BJ (cell line): ENCODE measurements around the gene PTGDS. TPM values are rescaled to one million over a fixed set of nuclear protein-coding genes. Genes with fewer than 3 reads are reported as not detected.

Experiments used
- CTCF ChIA-PET: fragments of 350-600 bp; formaldehyde crosslinking; extraction: SDS; loops from one replicate; lab custom pipeline; 2021; ENCODE audit warnings: antibody characterized with exemption, inconsistent platforms; lab: Yijun Ruan, JAX
- POLR2A ChIA-PET: fragments of 300-600 bp; sonication (Branson Sonifier 250); formaldehyde crosslinking; extraction: SDS; loops from one replicate; lab custom pipeline; 2021; ENCODE audit warnings: antibody characterized with exemption; lab: Charles Lee
- DNase-seq: peaks from one replicate; pipeline ENCODE4 v3.0.0-alpha.2; 2011; ENCODE audit warnings: low read depth
- H3K27me3 ChIP-seq: 2 replicates; pipeline ENCODE4 v1.6.0; 2011; ENCODE audit warnings: low read length; ENCODE audit not compliant: control insufficient read depth, insufficient read depth
- H3K36me3 ChIP-seq: 2 replicates; pipeline ENCODE4 v1.5.1; 2011; ENCODE audit warnings: low read length; ENCODE audit not compliant: control insufficient read depth, insufficient read depth
- H3K4me3 ChIP-seq: 2 replicates; pipeline ENCODE4 v1.5.1; 2011; ENCODE audit warnings: low read depth, mild to moderate bottlenecking, control low read depth, low read length
- CTCF ChIP-seq: IDR thresholded peaks from 2 replicates; pipeline ENCODE4 v1.5.1; 2011; ENCODE audit warnings: low read depth, mild to moderate bottlenecking, control low read depth, inconsistent platforms, low read length, moderate library complexity; ENCODE audit not compliant: insufficient read depth
- polyA plus RNA-seq: library from polyadenylated mRNA; depleted of rRNA; stranded (reverse); fragments of >200 nt; gene quantifications from 2 replicates; pipeline ENCODE4 v1.2.3, GENCODE V29; 2011

Gene PTGDS
- polyA plus RNA-seq, 1 experiment = 0.58 TPM

GRCh38 chr9:136977649-136978072 lies 357 bp downstream of the PTGDS start:
- CTCF ChIA-PET = interaction anchor here (1.2 kb wide), 2 partner anchors 30 to 57 kb away, joined by 5 read pairs; no protein-coding TSS in a partner anchor
- H3K27me3 ChIP-seq = no peaks in the 10 kb centered on the region
- DNase-seq = no peak
- H3K4me3 ChIP-seq = peak overlapping the region; percentile 51
- no peaks in the 10 kb centered on the region for H3K36me3 ChIP-seq
- no peak for TF ChIP-seq CTCF
- POLR2A ChIA-PET = interaction anchor here (0.7 kb wide), 1 partner anchor 15 kb away, joined by 3 read pairs; the partner anchor contains the start of gene PAXX

GRCh38 chr9:136978073-136978864 lies 965 bp downstream of the PTGDS start:
- no peak for TF ChIP-seq CTCF
- ChIA-PET POLR2A (interaction anchor here (0.6 to 0.7 kb wide), 2 partner anchors 14 to 159 kb away, joined by 3 to 8 read pairs; partner anchors contain the start of gene PAXX), CTCF (interaction anchor here (1.2 kb wide), 2 partner anchors 30 to 57 kb away, joined by 5 read pairs; no protein-coding TSS in a partner anchor)
- no peak for DNase-seq
- H3K27me3 ChIP-seq = no peaks in the 10 kb centered on the region
- no peaks in the 10 kb centered on the region for H3K36me3 ChIP-seq
- peak overlapping the region; percentile 51 for H3K4me3 ChIP-seq

- POLR2A ChIA-PET = interaction anchor here (0.6 kb wide), 1 partner anchor 160 kb away, joined by 8 read pairs; no protein-coding TSS in a partner anchor
- Histone ChIP-seq H3K27me3 (peaks cover 1% of the 10 kb centered on the region; the same call in 1 of the 2 replicates), H3K4me3 (no peak overlapping the region), H3K36me3 (no peaks in the 10 kb centered on the region)
- TF ChIP-seq CTCF = no peak
- no peak for DNase-seq
- CTCF ChIA-PET = interaction anchor here (1.2 kb wide), 2 partner anchors 31 to 56 kb away, joined by 5 read pairs; no protein-coding TSS in a partner anchor
Observed at GRCh38 chr9:136978865-136979544, 1.7 kb downstream of the PTGDS start.

- no peak for TF ChIP-seq CTCF
- DNase-seq = no peak
- Histone ChIP-seq H3K4me3 (no peak overlapping the region), H3K27me3 (peaks cover 1% of the 10 kb centered on the region; the same call in 1 of the 2 replicates), H3K36me3 (no peaks in the 10 kb centered on the region)
- POLR2A ChIA-PET = no interaction called here
- CTCF ChIA-PET = interaction anchor here (1.2 kb wide), 1 partner anchor 49 kb away, joined by 3 read pairs; no protein-coding TSS in a partner anchor
Observed at GRCh38 chr9:136979769-136980587, 2.7 kb downstream of the PTGDS start.
